AG04450 (cell line): ENCODE data around the gene TIE1. TPM values are rescaled to one million over a fixed set of nuclear protein-coding genes. Genes with fewer than 3 reads are reported as not detected.

Experiments used
- CTCF ChIA-PET: fragments of 300-600, 350-600 bp; formaldehyde crosslinking; extraction: SDS; loops from one replicate; lab custom pipeline; 2022; ENCODE audit warnings: antibody characterized with exemption, inconsistent platforms; lab: Charles Lee
- POLR2A ChIA-PET: fragments of 350-600 bp; formaldehyde crosslinking; extraction: SDS; loops from one replicate; lab custom pipeline; 2021; ENCODE audit warnings: antibody characterized with exemption, inconsistent platforms; lab: Yijun Ruan, JAX
- DNase-seq: peaks from one replicate; pipeline ENCODE4 v3.0.0-alpha.2; 2011; ENCODE audit warnings: low read depth, low spot score
- H3K27ac ChIP-seq: one replicate; pipeline ENCODE4 v1.5.1; 2012; ENCODE audit warnings: low read depth, low read length, control low read depth
- H3K27me3 ChIP-seq: one replicate; pipeline ENCODE4 v1.6.0; 2012; ENCODE audit warnings: low read length; ENCODE audit not compliant: control insufficient read depth, insufficient read depth
- H3K4me3 ChIP-seq: 2 replicates; pipeline ENCODE4 v1.5.1; 2011; ENCODE audit warnings: mild to moderate bottlenecking, low read depth, low read length, control low read depth
- H3K9me3 ChIP-seq: 2 replicates; pipeline ENCODE4 v1.5.1; 2012; ENCODE audit warnings: low read length; ENCODE audit not compliant: control insufficient read depth, insufficient read depth
- CTCF ChIP-seq: IDR thresholded peaks from 2 replicates; pipeline ENCODE4 v1.5.1; 2011; ENCODE audit warnings: low read depth, low read length, control low read depth, inconsistent platforms
- polyA plus RNA-seq: library from polyadenylated mRNA; depleted of rRNA; stranded (reverse); fragments of >200 nt; gene quantifications from 2 replicates; pipeline ENCODE4 v1.2.3, GENCODE V29; 2011; rRNA removed

Gene TIE1
- polyA plus RNA-seq, 1 experiment: 0.76 TPM

DNA sequence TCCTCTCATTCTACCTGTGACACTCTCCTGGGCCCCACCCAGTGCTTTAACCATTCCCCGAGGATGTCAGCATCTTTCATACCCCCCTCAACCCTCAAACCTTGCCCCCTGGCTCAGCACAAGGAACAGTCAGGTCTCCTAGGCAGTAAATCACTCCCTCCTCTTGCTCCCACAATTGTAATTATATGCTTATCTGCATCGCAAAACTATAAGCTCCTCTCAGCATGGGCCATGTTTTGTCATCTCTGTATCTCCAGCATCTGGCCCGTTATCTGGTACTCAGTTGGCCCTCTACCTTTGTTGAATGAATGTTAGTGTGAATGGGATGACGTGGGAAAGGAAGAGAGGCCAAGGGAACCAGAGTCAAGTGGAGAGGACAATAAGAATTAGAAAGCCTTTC is 69.8 kb downstream of the TIE1 start:
- no peaks in the 10 kb centered on the region for H3K27me3 ChIP-seq
- H3K9me3 ChIP-seq: no peaks in the 10 kb centered on the region
- ChIA-PET CTCF (interaction anchor here (0.7 kb wide), 1 partner anchor 44 kb away, joined by 3 read pairs; no protein-coding TSS in a partner anchor), POLR2A (no interaction called here)
- H3K4me3 ChIP-seq: no peak overlapping the region
- TF ChIP-seq CTCF: no peak
- no peak for DNase-seq
- H3K27ac ChIP-seq: no peak overlapping the region

- Histone ChIP-seq H3K9me3 (no peaks in the 10 kb centered on the region), H3K27ac (peak overlapping the region; percentile 83), H3K27me3 (no peaks in the 10 kb centered on the region), H3K4me3 (no peak overlapping the region)
- DNase-seq: no peak
- TF ChIP-seq CTCF: no peak
- POLR2A ChIA-PET: no interaction called here
- CTCF ChIA-PET: interaction anchor here (0.6 kb wide), 1 partner anchor 41 kb away, joined by 3 read pairs; no protein-coding TSS in a partner anchor
These were observed 71.4 kb downstream of the TIE1 start for GRCh38 chr1:43372172-43372571.

Other genes starting within 250 kb of the TIE1 start
- gene EBNA1BP2, start 128.7 kb upstream of the TIE1 start, polyA plus RNA-seq: 61.6 and 62.0 TPM in 2 replicates
- gene CFAP57, start 128.7 kb upstream of the TIE1 start, polyA plus RNA-seq: 0.55 and 0.58 TPM in 2 replicates
- gene TMEM125, start 31.0 kb upstream of the TIE1 start, polyA plus RNA-seq: not detected in 2 replicates
- not detected in 2 replicates for gene C1orf210, start 15.4 kb upstream of the TIE1 start, polyA plus RNA-seq
- not detected in 2 replicates for gene MPL, start 36.8 kb downstream of the TIE1 start, polyA plus RNA-seq
- 22.8 and 27.5 TPM in 2 replicates for gene CDC20, start 58.0 kb downstream of the TIE1 start, polyA plus RNA-seq
- gene ELOVL1, start 67.0 kb downstream of the TIE1 start, polyA plus RNA-seq: 165 and 167 TPM in 2 replicates
- gene MED8, start 88.8 kb downstream of the TIE1 start, polyA plus RNA-seq: 59.3 and 63.7 TPM in 2 replicates
- 9.4 and 10.4 TPM in 2 replicates for gene SZT2, start 88.9 kb downstream of the TIE1 start, polyA plus RNA-seq
- gene HYI, start 152.9 kb downstream of the TIE1 start, polyA plus RNA-seq: 22.8 and 27.9 TPM in 2 replicates
- gene PTPRF, start 229.9 kb downstream of the TIE1 start, polyA plus RNA-seq: 68.3 and 72.0 TPM in 2 replicates